ENCODE results near the gene USP3.

DNA sequence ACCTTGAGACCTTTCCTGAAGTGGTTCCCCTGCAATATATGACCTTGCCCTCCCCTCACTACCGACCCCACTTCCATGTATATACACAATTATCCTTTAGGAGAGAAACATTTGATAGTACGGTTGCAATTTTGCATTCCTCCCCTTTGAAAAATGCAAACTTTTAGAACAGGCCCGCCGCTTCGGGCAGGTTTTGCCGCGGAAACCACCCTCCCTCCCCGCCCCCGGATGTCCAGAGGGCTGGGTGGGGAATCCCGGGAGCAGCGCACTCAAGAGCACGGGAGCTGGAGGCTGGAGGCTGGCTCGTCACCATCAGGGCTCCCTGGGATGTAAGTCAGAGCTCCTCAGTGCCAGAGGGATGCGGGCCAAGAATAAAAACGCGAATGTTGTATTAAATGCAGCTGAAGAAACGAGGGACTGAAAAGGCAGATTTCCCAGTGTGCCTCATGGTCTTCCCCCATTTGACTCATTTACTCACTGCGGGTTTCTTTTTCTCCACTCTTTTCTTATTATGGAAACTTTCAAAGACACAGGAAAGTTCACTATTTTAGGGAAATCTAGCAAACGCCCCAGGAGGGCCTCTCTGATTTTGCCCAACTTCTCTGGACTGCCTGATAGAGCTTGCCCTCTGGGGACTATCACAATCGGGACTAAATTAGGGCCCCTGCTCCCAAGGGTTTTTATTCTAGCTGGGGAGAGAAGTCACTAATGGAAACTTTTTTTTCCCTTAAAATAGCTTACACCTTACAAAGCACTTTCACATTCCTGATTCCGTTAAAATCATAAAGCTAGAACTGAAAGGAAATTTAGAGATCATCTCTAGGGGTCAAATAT, 2.9 kb upstream of the USP3 start:
- no peak for TF ChIP-seq SP1 (IDR thresholded peaks at IDR 0.05)
- no peak for TF ChIP-seq CTCF (IDR thresholded peaks at IDR 0.05; ENCODE audit: low read depth, low read length, missing input control)
- no peak for TF ChIP-seq JUND (IDR thresholded peaks at IDR 0.05)

All from liver (tissue), 3 donors.